HepG2 (cell line): Measurements from ENCODE around the gene PHF3. TPM values are rescaled to one million over a fixed set of nuclear protein-coding genes. Genes with fewer than 3 reads are reported as not detected.

ENCODE experiments used
- AKAP8 ChIP-seq: sonication (generic); formaldehyde crosslinking; IDR thresholded peaks from 2 replicates; pipeline ENCODE4 v1.5.1; 2020; ENCODE audit warnings: mild to moderate bottlenecking, missing genetic modification reagents
- DMTF1 ChIP-seq: sonication (generic); formaldehyde crosslinking; IDR thresholded peaks from 2 replicates; pipeline ENCODE4 v1.4.0; 2020; ENCODE audit warnings: mild to moderate bottlenecking, missing genetic modification reagents
- ETS1 ChIP-seq: sonication (generic); formaldehyde crosslinking; IDR thresholded peaks from 2 replicates; pipeline ENCODE4 v1.4.0; 2020; ENCODE audit warnings: missing genetic modification reagents
- GRHL1 ChIP-seq: sonication (generic); formaldehyde crosslinking; conservative IDR thresholded peaks from 2 replicates; pipeline ENCODE4 v1.8.0; 2022; ENCODE audit warnings: missing genetic modification reagents
- HNRNPH1 ChIP-seq: fragments of 200-400 bp; formaldehyde crosslinking; optimal IDR thresholded peaks from 2 replicates; pipeline ENCODE3; 2017; ENCODE audit warnings: mild to moderate bottlenecking, low read depth, low read length
- KLF9 ChIP-seq: IDR thresholded peaks from 2 replicates; pipeline ENCODE4 v1.6.1; 2016; ENCODE audit warnings: low read depth
- MYPOP ChIP-seq: sonication (generic); formaldehyde crosslinking; IDR thresholded peaks from 2 replicates; pipeline ENCODE4 v1.8.1; 2023; ENCODE audit warnings: mild to moderate bottlenecking, moderate library complexity, missing genetic modification reagents
- NKX3-1 ChIP-seq: sonication (generic); formaldehyde crosslinking; IDR thresholded peaks from 2 replicates; pipeline ENCODE4 v1.5.0; 2020; ENCODE audit warnings: missing genetic modification reagents
- RAD21 ChIP-seq: fragments of 450-650 bp; formaldehyde crosslinking; IDR thresholded peaks from 2 replicates; pipeline ENCODE4 v1.5.0; 2020; ENCODE audit warnings: mild to moderate bottlenecking
- REST ChIP-seq, 2 experiments: IDR thresholded peaks; 2 replicates each; pipeline ENCODE4 v1.6.1; 2011 to 2012; ENCODE audit warnings: low read length in 2 of 2, borderline replicate concordance in 1 of 2, low read depth in 1 of 2, mild to moderate bottlenecking in 1 of 2, moderate library complexity in 1 of 2
- TAF1 ChIP-seq: sonication (generic); formaldehyde crosslinking; IDR thresholded peaks from 2 replicates; pipeline ENCODE4 v1.4.0; 2020; ENCODE audit warnings: missing genetic modification reagents
- ZBTB8A ChIP-seq: sonication (generic); formaldehyde crosslinking; IDR thresholded peaks from 2 replicates; pipeline ENCODE4 v1.4.0; 2020; ENCODE audit warnings: mild to moderate bottlenecking, low read depth, missing genetic modification reagents, borderline replicate concordance
- ZEB1 ChIP-seq: IDR thresholded peaks from 2 replicates; pipeline ENCODE4 v1.6.1; 2012; ENCODE audit warnings: mild to moderate bottlenecking, low read depth, inconsistent platforms; ENCODE audit not compliant: insufficient replicate concordance
- ZFP41 ChIP-seq: sonication (generic); formaldehyde crosslinking; IDR thresholded peaks from 2 replicates; pipeline ENCODE4 v1.4.0; 2020; ENCODE audit warnings: mild to moderate bottlenecking, missing genetic modification reagents, borderline replicate concordance
- ZNF263 ChIP-seq: sonication (generic); formaldehyde crosslinking; IDR thresholded peaks from 2 replicates; pipeline ENCODE4 v1.4.0; 2020; ENCODE audit warnings: missing genetic modification reagents
- ZNF597 ChIP-seq: sonication (generic); formaldehyde crosslinking; IDR thresholded peaks from 2 replicates; pipeline ENCODE4 v1.5.0; 2020; ENCODE audit warnings: missing genetic modification reagents
- polyA plus RNA-seq, 8 experiments: library from polyadenylated mRNA; depleted of rRNA in 3 of 8; stranded (reverse) in 7 of 8; unstranded in 1 of 8; fragments of >200 nt; fragmentation: Illumina TruSeq in 4 of 8; extraction: Trizol in 4 of 8; gene quantifications; 2 replicates each; pipeline versions ENCODE4 v1.2.1 to v1.2.3, GENCODE V29; 2011 to 2016; ENCODE audit warnings: low read depth in 4 of 8, missing spikeins in 1 of 8, mixed read lengths in 1 of 8; ENCODE audit not compliant: insufficient read depth in 1 of 8
- total RNA-seq, 5 experiments: library from RNA; depleted of rRNA; stranded (reverse); fragments of >200 nt; fragmentation: Illumina TruSeq; extraction: Trizol; gene quantifications; 2 replicates each; pipeline ENCODE4 v1.2.3, GENCODE V29; 2016; ENCODE audit warnings: low read depth in 1 of 5

Gene PHF3
- total and polyA plus RNA-seq, 2 of the 13 experiments (the other 11 are each of a cell fraction or from before 2014, with no cell fraction given) = 19.8 to 70.4 TPM

GRCh38 chr6:63598049-63599036 is 37.3 kb upstream of the PHF3 start (continued):
- TF ChIP-seq GRHL1 (CRISPR knock-in tag) = no peak
- TF ChIP-seq ZBTB8A (CRISPR knock-in tag) = no peak
- no peak for TF ChIP-seq DMTF1 (CRISPR knock-in tag)
- TF ChIP-seq ZNF597 (CRISPR knock-in tag) = peak; percentile 76; the same call in 1 of the 2 replicates
- 0 out of 2 replicates have a peak, but pooled peaks have one; percentile 19 for TF ChIP-seq ZNF263 (CRISPR knock-in tag)
- no peak; a peak in 1 of 4 replicates for TF ChIP-seq REST (IDR thresholded peaks at IDR 0.05; ENCODE audit: borderline replicate concordance in 1 of 2, low read depth in 1 of 2, low read length in 2 of 2)
- TF ChIP-seq ZEB1 = peak; percentile 82
- peak; percentile 35; the same call in 1 of the 2 replicates for TF ChIP-seq TAF1 (CRISPR knock-in tag)
- no peak for TF ChIP-seq NKX3-1
- no peak for TF ChIP-seq AKAP8 (CRISPR knock-in tag)
- peak; percentile 89 for TF ChIP-seq RAD21 (CRISPR knock-in tag)
- no peak for TF ChIP-seq ETS1 (CRISPR knock-in tag)
- TF ChIP-seq HNRNPH1 = no peak
- no peak for TF ChIP-seq ZFP41 (CRISPR knock-in tag)
- TF ChIP-seq MYPOP (CRISPR knock-in tag) = no peak; the same call in 1 of the 2 replicates
- no peak for TF ChIP-seq KLF9 (CRISPR knock-in tag)
